K562 (cell line): ENCODE results near the gene DHX40. TPM values are rescaled to one million over a fixed set of nuclear protein-coding genes. Genes with fewer than 3 reads are reported as not detected.
A peak's percentile ranks its signal among the peaks of the same experiment; 100 is the strongest.

Experiments used
- ASH1L ChIP-seq: fragments of 450-650 bp; IDR thresholded peaks from 2 replicates; pipeline ENCODE4 v1.6.1; 2018; ENCODE audit warnings: borderline replicate concordance, mild to moderate bottlenecking, low read depth; ENCODE audit not compliant: partially characterized antibody
- ATF1 ChIP-seq, 2 experiments: fragments of 450-650 bp in 1 of 2; IDR thresholded peaks; 2 replicates each; pipeline ENCODE4 v1.6.1; 2016; ENCODE audit warnings: missing compliant biosample characterization in 1 of 2, missing genetic modification characterization in 1 of 2
- CREB1 ChIP-seq, 2 experiments: sonication (generic) in 1 of 2; formaldehyde crosslinking in 1 of 2; IDR thresholded peaks; 2 replicates each; pipeline versions ENCODE4 v1.6.1 to v1.8.0; 2012 to 2022; ENCODE audit warnings: inconsistent platforms in 1 of 2, mild to moderate bottlenecking in 1 of 2, missing genetic modification reagents in 1 of 2, moderate library complexity in 1 of 2
- E2F3 ChIP-seq: fragments of 250-450 bp; sonication (Bioruptor Pico); IDR thresholded peaks from 2 replicates; pipeline ENCODE4 v1.4.0; 2020; ENCODE audit warnings: mild to moderate bottlenecking
- HNRNPK ChIP-seq: fragments of 200-400 bp; formaldehyde crosslinking; IDR thresholded peaks from one replicate; pipeline ENCODE4 v1.6.1; 2018; ENCODE audit warnings: mild to moderate bottlenecking, low read depth, low read length; ENCODE audit not compliant: poor library complexity, severe bottlenecking
- HOXB6 ChIP-seq: fragments of 250-450 bp; sonication (Bioruptor Pico); IDR thresholded peaks from 2 replicates; pipeline ENCODE4 v1.5.1; 2022; ENCODE audit warnings: mild to moderate bottlenecking, borderline replicate concordance
- MCM3 ChIP-seq: fragments of 450-650 bp; IDR thresholded peaks from 2 replicates; pipeline ENCODE4 v1.6.1; 2016
- MYBL2 ChIP-seq, 2 experiments: fragments of 450-650 bp in 1 of 2; sonication (generic) in 1 of 2; formaldehyde crosslinking in 1 of 2; IDR thresholded peaks; 2 replicates each; pipeline versions ENCODE4 v1.6.1 to v1.8.1; 2017 to 2022; ENCODE audit warnings: borderline replicate concordance in 1 of 2, inconsistent platforms in 1 of 2, low read depth in 1 of 2, mild to moderate bottlenecking in 1 of 2, missing genetic modification reagents in 1 of 2, moderate library complexity in 1 of 2
- NBN ChIP-seq: fragments of 450-650 bp; IDR thresholded peaks from 2 replicates; pipeline ENCODE4 v1.6.1; 2016; ENCODE audit warnings: low read depth, mild to moderate bottlenecking
- NR1H2 ChIP-seq: sonication (generic); formaldehyde crosslinking; IDR thresholded peaks from 2 replicates; pipeline ENCODE4 v1.4.0; 2020; ENCODE audit warnings: mild to moderate bottlenecking, missing genetic modification reagents
- SAFB ChIP-seq: fragments of 200-400 bp; formaldehyde crosslinking; IDR thresholded peaks from 2 replicates; pipeline ENCODE4 v1.6.1; 2017; ENCODE audit warnings: low read depth, low read length, borderline replicate concordance
- SLC30A9 ChIP-seq: fragments of 250-450 bp; sonication (Bioruptor Pico); IDR thresholded peaks from 2 replicates; pipeline ENCODE4 v1.8.0; 2022; ENCODE audit warnings: mild to moderate bottlenecking, moderate library complexity
- SMAD3 ChIP-seq: fragments of 450-650 bp; formaldehyde crosslinking; conservative IDR thresholded peaks from 2 replicates; pipeline ENCODE4 v1.4.0; 2020; ENCODE audit warnings: mild to moderate bottlenecking
- THRAP3 ChIP-seq: fragments of 450-650 bp; IDR thresholded peaks from 2 replicates; pipeline ENCODE4 v1.6.1; 2016; ENCODE audit warnings: mild to moderate bottlenecking, inconsistent platforms, borderline replicate concordance
- WHSC1 ChIP-seq: IDR thresholded peaks from one replicate; pipeline ENCODE4 v1.6.1; 2012; ENCODE audit warnings: low read length, control low read depth, inconsistent platforms
- XRCC5 ChIP-seq: fragments of 200-400 bp; formaldehyde crosslinking; IDR thresholded peaks from 2 replicates; pipeline ENCODE4 v1.6.1; 2017; ENCODE audit warnings: low read depth, mild to moderate bottlenecking, low read length
- ZNF224 ChIP-seq: sonication (generic); formaldehyde crosslinking; IDR thresholded peaks from 2 replicates; pipeline ENCODE4 v1.8.0; 2022; ENCODE audit warnings: mild to moderate bottlenecking, missing genetic modification reagents
- ZNF384 ChIP-seq: IDR thresholded peaks from 2 replicates; pipeline ENCODE4 v1.6.1; 2012; ENCODE audit warnings: low read depth, low read length, improper control_type of control experiment
- ZNF75A ChIP-seq: fragments of 450-650 bp; formaldehyde crosslinking; IDR thresholded peaks from 2 replicates; pipeline ENCODE4 v1.4.0; 2020; ENCODE audit warnings: mild to moderate bottlenecking
- ZNF785 ChIP-seq: fragments of 250-450 bp; sonication (Bioruptor Pico); IDR thresholded peaks from 2 replicates; pipeline ENCODE4 v1.4.0; 2020; ENCODE audit warnings: mild to moderate bottlenecking
- polyA plus RNA-seq, 8 experiments: library from polyadenylated mRNA; depleted of rRNA in 4 of 8; stranded (reverse) in 5 of 8; unstranded in 3 of 8; fragments of >200 nt; fragmentation: Nextera tagmentation in 2 of 8; fragmentation: Illumina TruSeq in 1 of 8; extraction: Ambion mirVana in 2 of 8; extraction: Trizol in 1 of 8; gene quantifications; 2 replicates each; pipeline versions ENCODE4 v1.2.1 to v1.2.3, GENCODE V29; 2011 to 2014; ENCODE audit warnings: inconsistent platforms in 1 of 8, missing spikeins in 1 of 8
- total RNA-seq, 7 experiments: library from RNA; depleted of rRNA in 6 of 7; stranded (reverse); fragments of >200 nt in 6 of 7; fragmentation: Illumina TruSeq in 2 of 7; extraction: Trizol in 2 of 7; gene quantifications; 2 replicates each; pipeline versions ENCODE4 v1.2.1 to v1.2.3, GENCODE V29; 2011 to 2021; ENCODE audit warnings: low replicate concordance in 1 of 7
- TF ChIP-seq, protein P1 (sequence below): fragments of 250-450 bp; sonication (Bioruptor Pico); IDR thresholded peaks from 2 replicates; pipeline ENCODE4 v1.5.1; 2021; ENCODE audit warnings: mild to moderate bottlenecking
- TF ChIP-seq, protein P2 (sequence below): fragments of 450-650 bp; IDR thresholded peaks from 2 replicates; pipeline ENCODE4 v1.6.1; 2016; ENCODE audit warnings: missing biosample characterization, missing genetic modification characterization
- TF ChIP-seq, protein P3 (sequence below): sonication (generic); formaldehyde crosslinking; IDR thresholded peaks from 2 replicates; pipeline ENCODE4 v1.8.1; 2023; ENCODE audit warnings: mild to moderate bottlenecking, missing genetic modification reagents

DHX40 gene
- total and polyA plus RNA-seq, 9 of the 15 experiments (the other 6 are each of a cell fraction or from before 2014, with no cell fraction given): 7.2 to 38.6 (median 18.7) TPM

DNA sequence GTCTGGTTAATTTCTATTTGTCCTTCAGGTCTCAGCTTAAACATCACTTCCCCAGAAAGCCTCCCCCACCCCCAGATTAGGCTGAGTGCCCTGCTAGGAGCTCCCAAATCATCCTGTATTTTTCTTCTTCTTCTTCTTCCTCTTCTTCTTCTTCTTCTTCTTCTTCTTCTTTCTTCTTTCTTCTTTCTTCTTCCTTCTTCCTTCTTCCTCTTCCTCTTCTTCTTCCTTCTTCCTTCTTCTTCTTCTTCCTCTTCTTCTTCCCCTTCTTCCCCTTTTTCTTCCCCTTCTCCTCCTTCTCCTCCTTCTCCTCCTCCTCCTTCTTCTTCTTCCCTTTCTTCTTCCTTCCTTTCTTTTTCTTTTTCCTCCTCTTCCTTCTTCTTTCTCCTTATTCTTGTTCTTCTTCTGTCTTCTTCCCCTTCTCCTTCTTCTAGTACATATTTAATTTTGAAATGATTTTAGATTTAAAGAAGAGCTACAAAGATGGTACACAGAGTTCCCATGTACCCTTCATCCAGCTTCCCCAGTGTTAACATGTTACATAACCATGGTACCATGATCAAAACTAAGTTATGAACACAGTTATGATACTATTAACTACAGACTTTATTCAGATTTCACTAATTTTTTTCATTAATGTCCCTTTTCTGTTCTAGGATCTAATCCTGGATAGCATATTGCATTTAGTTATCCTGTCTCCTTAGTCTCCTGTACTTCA, 27.1 kb upstream of the DHX40 start (continued):
- TF ChIP-seq NBN (no peak), ATF1 (CRISPR knock-in tag; IDR thresholded peaks at IDR 0.05) (no peak), ATF1 (tag; IDR thresholded peaks at IDR 0.05) (no peak), CREB1 (IDR thresholded peaks at IDR 0.05) (no peak), CREB1 (CRISPR knock-in tag; IDR thresholded peaks at IDR 0.05) (no peak), NR1H2 (CRISPR knock-in tag) (no peak), ZNF224 (CRISPR knock-in tag) (no peak), MYBL2 (IDR thresholded peaks at IDR 0.05; ENCODE audit: low read depth) (no peak), MYBL2 (CRISPR knock-in tag; IDR thresholded peaks at IDR 0.05; ENCODE audit: borderline replicate concordance) (no peak), SLC30A9 (no peak), ZNF384 (no peak), ZNF75A (CRISPR knock-in tag) (no peak), ZNF785 (CRISPR knock-in tag) (no peak), XRCC5 (no peak), THRAP3 (0 out of 2 replicates have a peak, but pooled peaks have one; percentile 56), E2F3 (CRISPR knock-in tag) (no peak), HNRNPK (no peak), ASH1L (peak; percentile 21), SMAD3 (CRISPR knock-in tag) (no peak), WHSC1 (no peak), HOXB6 (no peak), SAFB (no peak), MCM3 (no peak)
- TF ChIP-seq, protein P1, sequence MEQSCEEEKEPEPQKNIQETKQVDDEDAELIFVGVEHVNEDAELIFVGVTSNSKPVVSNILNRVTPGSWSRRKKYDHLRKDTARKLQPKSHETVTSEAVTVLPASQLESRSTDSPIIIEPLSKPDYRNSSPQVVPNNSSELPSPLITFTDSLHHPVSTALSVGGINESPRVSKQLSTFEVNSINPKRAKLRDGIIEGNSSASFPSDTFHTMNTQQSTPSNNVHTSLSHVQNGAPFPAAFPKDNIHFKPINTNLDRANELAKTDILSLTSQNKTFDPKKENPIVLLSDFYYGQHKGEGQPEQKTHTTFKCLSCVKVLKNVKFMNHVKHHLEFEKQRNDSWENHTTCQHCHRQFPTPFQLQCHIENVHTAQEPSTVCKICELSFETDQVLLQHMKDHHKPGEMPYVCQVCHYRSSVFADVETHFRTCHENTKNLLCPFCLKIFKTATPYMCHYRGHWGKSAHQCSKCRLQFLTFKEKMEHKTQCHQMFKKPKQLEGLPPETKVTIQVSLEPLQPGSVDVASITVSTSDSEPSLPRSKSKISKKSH (CRISPR knock-in tag): no peak
- TF ChIP-seq, protein P2, sequence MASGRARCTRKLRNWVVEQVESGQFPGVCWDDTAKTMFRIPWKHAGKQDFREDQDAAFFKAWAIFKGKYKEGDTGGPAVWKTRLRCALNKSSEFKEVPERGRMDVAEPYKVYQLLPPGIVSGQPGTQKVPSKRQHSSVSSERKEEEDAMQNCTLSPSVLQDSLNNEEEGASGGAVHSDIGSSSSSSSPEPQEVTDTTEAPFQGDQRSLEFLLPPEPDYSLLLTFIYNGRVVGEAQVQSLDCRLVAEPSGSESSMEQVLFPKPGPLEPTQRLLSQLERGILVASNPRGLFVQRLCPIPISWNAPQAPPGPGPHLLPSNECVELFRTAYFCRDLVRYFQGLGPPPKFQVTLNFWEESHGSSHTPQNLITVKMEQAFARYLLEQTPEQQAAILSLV: no peak
- TF ChIP-seq, protein P3, sequence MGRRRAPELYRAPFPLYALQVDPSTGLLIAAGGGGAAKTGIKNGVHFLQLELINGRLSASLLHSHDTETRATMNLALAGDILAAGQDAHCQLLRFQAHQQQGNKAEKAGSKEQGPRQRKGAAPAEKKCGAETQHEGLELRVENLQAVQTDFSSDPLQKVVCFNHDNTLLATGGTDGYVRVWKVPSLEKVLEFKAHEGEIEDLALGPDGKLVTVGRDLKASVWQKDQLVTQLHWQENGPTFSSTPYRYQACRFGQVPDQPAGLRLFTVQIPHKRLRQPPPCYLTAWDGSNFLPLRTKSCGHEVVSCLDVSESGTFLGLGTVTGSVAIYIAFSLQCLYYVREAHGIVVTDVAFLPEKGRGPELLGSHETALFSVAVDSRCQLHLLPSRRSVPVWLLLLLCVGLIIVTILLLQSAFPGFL (CRISPR knock-in tag): no peak
